Measurements from ENCODE around the gene PRDM8.

DNA sequence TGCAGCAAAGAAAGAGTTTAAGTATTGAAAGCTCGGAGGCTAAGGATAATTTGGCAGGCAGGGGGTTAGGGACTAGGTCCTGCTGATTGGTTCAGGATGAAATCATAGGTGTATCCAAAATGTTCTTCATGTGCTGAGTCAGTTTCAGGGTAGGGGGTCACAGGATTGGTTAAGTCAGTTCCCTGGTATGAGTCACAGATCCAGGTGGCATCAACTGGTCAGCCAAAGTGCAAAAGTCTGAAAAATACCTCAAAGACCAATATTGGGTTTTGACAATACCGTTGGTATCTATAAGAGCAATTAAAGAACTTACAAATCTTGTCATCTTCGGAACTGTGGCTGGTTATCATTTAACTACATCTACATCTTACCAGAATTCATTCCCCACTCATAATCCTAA is 25.6 kb upstream of the PRDM8 start:
- no peak for TF ChIP-seq CTCF (IDR thresholded peaks at IDR 0.05; ENCODE audit: low read depth, low read length, poor library complexity, severe bottlenecking)
- no peak for TF ChIP-seq EZH2phosphoT487 (IDR thresholded peaks at IDR 0.05; ENCODE audit: borderline replicate concordance, low read length)

All from DOHH2 (cell line).